GM21381 (cell line): ENCODE data around the gene TLCD2.
A peak's percentile ranks its signal among the peaks of the same experiment; 100 is the strongest.
"Not testable (repeated sequence)": the region's sequence is repeated elsewhere in the genome, so short reads cannot be mapped to it uniquely, and the experiment has no call there.

ENCODE experiments used
- ATAC-seq: cut with Tn5 transposase; IDR thresholded peaks from one replicate; pipeline ENCODE4 v1.9.1; 2021; ENCODE audit warnings: mild to moderate bottlenecking, moderate library complexity; ENCODE audit not compliant: unreplicated experiment

Gene TLCD2

DNA sequence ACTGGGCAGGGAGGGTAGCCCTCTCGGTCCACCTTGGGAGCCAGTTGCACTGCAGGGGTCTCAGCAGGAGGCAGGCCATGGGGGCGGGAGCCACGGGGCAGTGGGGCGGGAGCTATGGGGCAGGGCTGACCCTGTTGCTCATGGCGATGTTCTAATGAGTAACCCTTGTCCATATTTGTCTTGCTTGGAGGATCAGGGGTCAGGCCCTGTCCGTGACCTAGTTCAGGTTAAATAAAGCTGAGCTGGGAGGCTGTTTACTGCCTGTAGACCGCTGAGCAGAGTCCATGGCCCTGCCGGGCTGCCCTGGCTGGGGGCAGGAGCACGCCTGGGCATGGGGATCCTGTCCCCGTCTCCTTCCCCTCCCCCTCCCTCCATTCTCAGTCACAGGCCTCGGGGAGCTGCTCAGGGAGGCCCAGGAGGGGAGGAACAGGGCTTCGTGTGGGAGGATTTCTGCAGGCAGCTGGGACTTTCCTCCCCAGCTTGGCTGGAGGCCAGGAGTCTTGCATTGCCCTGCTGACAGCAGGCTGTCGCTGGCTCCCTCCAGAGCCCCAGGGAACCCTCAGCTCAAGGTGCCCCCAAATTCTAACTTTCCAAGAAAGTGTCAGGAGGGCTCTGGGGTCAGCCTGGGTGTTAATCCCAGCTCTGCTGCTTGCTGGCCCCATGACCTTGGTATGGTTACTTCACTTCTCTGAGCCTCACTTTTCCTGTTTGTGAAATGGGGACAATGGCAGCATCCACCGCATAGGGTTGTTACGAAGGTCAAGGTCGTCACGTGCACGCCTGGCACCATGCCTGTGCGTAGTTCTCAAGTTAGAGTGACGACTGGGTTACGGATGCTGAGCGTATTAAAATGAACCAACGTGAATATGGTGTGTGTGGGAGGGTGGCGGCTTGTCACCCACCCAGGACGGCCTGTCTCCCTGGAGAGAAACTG, 26.4 kb upstream of the TLCD2 start:
- no peak for ATAC-seq

DNA sequence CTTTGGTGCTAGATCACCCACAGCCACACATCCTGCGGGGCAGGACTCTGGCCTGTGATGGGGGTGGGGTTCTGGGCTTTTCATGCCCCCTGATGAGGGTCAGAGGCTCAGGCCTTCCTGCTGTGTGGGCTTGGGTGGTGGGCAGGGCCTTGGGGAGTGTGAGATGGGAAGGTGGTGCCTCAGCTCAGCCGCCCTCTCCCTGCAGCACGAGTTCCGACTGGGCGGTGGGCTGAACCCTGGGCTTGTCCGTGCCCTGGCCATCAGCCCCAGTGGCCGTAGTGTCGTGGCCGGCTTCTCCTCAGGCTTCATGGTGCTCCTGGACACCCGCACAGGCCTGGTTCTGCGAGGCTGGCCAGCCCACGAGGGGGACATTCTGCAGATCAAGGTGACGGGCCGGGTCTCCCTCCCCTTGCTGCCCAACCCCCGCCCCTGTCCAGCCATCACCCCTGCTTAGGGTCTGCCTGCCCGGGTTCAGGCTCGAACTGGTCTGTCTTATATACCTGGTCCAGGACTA, 25.7 kb upstream of the TLCD2 start:
- ATAC-seq = no peak

DNA sequence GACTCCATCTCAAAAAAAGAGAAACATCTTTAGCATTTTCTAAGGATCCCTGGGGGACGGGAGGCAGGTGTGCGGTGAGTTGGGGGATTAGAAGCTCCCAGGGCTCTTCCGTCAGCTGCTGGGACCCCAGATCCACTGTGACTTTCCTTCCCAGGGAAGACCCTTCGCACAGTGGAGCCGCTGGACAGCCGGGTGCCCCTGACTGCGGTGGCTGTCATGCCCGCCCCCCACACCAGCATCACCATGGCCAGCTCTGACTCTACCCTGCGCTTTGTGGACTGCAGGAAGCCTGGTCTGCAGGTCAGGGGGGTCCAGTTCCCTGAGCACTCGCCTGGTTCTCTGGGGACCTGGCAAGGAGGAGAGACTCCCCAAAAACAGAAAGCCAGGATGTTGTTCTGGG, 25.2 kb upstream of the TLCD2 start:
- ATAC-seq = no peak

DNA sequence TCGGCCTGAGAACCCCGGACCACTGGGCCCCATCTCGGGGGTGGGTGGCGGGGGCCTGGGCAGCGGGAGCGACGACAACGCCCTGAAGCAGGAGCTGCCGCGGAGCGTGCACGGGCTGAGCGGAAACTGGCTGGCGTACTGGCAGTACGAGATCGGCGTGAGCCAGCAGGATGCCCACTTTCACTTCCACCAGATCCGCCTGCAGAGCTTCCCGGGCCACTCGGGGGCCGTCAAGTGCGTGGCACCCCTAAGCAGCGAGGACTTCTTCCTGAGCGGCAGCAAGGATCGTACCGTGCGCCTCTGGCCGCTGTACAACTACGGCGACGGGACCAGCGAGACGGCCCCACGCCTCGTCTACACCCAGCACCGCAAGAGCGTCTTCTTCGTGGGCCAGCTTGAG, 23.6 kb upstream of the TLCD2 start:
- ATAC-seq = no peak

DNA sequence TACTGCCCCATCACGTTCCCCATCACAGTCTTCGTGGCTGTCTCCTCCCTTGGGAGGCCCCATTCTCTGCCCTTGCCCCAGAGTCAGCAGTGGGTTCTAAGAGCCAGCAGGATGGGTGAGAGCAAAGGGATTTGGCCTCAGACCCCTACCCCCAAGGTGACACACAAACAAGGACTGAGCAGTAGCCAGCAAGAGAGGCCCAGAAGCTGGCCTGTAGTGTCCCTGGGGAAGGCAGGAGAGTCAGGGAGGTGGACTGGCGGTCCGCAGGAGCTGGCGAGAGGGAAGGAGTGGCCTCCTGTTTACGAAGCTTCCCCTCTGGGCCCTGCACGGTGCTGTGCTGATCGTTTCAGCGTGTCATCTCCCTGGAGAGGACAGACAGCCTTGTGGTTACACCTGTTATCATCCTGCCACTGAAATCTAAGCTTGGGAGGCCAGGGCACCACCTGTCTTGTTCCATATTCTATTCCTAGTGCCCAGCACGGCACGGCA, 22.7 kb upstream of the TLCD2 start:
- ATAC-seq = no peak

DNA sequence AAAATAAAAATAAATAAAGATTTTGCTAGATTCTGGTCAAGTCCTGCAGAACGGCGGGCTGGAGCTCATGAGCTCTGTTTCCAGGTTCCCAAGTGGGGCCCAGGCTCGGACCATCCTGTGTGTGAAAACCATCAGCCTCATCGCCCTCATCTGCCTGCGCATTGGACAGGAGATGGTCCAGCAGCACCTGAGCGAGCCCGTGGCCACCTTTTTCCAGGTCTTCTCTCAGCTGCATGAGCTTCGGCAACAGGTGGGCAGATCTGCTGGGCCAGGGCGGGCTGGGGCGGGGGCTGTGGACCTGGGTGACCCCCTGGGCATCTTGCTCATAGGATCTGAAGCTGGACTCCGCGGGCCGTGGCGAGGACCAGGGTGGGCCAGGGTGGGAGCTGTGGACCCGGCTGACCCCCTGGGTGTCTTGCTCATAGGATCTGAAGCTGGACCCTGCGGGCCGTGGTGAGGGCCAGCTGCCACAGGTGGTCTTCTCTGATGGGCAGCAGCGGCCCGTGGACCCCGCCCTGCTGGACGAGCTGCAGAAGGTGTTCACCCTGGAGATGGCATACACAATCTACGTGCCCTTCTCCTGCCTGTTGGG, 22.2 kb upstream of the TLCD2 start:
- ATAC-seq = no peak

DNA sequence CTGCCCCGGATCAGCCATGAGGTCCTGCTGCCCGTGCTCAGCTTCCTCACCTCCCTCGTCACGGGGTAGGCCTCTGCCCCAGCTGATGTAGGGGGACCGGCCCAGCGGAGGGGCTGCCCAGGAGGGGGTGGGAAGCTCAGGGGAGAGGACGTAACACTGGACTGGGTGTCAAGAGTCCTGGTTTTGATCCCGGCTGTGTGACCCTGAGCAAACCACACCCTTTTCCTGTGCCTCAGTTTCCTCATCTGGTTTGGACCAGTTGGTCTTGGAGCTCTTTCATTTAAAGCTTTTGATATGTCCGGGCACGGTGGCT, 21.0 kb upstream of the TLCD2 start:
- ATAC-seq = no peak

DNA sequence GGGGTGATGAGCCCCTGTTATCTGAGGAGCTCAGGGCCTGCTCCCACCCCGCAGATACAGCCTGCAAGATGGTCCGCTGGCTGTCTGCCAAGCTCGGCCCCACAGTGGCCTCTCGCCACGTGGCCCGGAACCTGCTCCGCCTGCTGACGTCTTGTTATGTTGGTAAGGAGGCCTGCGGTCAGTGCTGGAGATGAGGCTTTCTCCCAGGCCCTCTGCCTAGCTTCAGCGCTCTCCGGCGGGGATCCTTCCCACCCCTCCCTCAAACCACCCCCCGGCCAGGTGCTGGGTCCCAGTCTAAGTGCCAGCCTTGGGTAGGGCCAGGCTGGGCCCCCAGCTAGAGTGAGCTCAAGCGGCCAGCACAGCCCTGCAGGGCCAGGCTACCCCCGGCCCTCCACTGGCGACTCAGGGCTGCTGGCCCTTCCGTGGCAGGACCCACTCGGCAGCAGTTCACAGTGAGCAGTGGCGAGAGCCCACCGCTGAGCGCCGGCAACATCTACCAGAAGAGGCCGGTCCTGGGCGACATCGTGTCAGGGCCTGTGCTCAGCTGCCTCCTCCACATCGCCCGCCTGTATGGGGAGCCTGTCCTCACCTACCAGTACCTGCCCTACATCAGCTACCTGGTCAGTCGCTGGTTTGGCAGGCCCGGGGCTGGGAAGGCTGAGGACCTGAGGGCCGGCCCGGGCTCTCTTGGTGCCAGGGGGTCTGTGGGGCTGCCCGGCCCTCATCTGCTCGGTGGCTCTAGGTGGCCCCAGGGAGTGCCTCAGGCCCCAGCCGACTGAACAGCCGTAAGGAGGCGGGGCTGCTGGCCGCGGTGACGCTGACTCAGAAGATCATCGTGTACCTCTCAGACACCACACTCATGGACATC, 20.4 kb upstream of the TLCD2 start:
- ATAC-seq = no peak

DNA sequence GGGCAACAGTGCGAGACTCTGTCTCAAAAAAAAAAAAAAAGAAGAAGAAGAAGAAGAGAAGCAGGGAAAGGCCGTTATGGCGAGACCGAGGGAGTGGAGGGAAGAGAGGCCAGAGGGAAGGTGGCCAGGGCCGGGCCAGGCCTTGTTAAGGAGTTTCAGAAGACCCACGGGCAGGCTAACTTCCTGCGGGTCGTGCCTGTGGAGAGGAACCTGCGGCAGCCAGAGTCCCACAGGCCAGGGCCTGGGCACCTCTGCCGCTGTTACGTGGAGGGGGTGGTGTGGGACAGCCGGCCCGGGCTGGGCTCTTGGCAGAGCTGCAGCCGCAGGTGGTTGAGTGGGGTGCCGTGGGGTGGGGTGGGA, 19.8 kb upstream of the TLCD2 start:
- no peak for ATAC-seq

DNA sequence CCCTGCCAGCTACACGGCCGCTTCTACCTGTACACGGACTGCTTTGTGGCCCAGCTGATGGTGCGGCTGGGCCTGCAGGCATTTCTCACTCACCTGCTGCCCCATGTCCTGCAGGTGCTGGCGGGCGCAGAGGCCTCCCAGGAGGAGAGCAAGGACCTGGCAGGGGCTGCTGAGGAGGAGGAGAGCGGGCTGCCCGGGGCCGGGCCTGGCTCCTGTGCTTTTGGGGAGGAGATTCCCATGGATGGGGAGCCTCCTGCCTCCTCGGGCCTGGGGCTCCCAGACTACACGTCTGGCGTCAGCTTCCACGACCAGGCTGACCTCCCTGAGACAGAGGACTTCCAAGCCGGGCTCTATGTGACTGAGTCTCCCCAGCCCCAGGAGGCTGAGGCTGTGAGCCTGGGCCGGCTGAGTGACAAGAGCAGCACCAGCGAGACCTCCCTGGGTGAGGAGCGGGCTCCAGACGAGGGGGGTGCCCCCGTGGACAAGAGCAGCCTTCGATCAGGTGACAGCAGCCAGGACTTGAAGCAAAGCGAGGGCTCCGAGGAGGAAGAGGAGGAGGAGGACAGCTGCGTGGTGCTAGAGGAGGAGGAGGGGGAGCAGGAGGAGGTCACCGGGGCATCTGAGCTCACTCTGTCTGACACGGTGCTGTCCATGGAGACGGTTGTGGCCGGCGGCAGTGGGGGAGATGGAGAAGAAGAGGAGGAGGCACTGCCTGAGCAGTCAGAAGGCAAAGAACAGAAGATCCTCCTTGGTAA, 17.9 kb upstream of the TLCD2 start:
- ATAC-seq = no peak

DNA sequence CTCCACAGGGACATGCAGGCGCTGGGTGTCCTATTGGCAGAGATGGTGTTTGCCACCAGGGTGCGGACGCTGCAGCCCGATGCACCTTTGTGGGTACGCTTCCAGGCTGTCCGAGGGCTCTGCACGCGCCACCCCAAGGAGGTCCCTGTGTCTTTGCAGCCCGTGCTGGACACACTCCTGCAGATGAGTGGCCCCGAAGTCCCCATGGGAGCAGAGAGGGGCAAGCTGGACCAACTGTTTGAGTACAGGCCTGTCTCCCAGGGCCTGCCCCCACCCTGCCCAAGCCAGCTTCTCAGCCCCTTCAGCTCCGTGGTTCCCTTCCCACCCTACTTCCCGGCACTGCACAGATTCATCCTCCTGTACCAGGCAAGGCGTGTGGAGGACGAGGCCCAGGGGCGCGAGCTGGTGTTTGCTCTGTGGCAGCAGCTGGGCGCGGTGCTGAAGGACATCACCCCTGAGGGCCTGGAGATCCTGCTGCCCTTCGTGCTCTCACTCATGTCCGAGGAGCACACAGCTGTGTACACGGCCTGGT, 17.1 kb upstream of the TLCD2 start:
- ATAC-seq = no peak

DNA sequence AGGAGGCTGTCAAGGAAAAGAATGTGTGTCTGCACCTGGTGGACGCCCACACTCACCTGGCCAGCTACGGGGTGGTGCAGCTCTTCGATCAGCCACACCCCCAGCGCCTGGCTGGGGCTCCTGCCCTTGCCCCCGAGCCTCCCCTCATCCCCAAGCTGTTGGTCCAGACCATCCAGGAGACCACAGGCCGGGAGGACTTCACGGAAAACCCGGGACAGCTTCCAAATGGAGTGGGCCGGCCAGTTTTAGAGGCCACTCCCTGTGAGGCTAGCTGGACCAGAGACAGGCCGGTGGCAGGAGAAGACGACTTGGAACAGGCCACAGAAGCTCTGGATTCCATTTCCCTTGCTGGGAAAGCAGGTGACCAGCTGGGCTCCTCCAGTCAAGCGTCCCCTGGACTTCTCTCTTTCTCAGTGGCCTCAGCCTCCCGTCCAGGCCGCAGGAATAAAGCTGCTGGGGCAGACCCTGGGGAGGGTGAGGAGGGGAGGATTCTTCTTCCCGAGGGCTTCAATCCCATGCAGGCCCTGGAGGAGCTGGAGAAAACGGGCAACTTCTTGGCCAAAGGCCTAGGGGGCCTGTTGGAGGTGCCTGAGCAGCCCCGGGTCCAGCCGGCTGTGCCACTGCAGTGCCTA, 16.6 kb upstream of the TLCD2 start:
- no peak for ATAC-seq

DNA sequence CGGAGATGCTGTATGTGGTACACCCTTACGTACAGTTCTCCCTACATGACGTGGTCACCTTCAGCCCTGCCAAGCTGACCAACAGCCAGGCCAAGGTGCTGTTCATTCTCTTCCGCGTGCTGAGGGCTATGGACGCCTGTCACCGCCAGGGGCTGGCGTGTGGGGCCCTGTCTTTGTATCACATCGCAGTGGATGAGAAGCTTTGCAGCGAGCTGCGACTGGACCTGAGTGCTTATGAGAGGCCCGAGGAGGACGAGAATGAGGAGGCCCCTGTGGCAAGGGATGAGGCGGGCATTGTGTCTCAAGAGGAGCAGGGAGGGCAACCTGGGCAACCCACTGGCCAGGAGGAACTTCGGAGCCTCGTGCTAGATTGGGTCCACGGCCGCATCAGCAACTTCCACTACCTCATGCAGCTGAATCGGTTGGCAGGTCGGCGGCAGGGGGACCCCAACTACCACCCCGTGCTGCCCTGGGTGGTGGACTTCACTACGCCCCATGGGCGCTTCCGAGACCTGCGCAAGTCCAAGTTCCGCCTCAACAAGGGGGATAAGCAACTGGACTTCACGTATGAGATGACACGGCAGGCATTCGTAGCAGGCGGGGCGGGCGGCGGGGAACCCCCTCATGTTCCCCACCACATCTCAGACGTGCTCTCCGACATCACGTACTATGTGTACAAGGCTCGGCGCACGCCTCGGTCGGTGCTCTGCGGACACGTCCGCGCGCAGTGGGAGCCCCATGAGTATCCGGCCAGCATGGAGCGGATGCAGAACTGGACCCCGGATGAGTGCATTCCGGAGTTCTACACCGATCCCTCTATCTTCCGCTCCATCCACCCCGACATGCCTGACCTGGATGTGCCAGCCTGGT, 15.7 kb upstream of the TLCD2 start:
- ATAC-seq = no peak

DNA sequence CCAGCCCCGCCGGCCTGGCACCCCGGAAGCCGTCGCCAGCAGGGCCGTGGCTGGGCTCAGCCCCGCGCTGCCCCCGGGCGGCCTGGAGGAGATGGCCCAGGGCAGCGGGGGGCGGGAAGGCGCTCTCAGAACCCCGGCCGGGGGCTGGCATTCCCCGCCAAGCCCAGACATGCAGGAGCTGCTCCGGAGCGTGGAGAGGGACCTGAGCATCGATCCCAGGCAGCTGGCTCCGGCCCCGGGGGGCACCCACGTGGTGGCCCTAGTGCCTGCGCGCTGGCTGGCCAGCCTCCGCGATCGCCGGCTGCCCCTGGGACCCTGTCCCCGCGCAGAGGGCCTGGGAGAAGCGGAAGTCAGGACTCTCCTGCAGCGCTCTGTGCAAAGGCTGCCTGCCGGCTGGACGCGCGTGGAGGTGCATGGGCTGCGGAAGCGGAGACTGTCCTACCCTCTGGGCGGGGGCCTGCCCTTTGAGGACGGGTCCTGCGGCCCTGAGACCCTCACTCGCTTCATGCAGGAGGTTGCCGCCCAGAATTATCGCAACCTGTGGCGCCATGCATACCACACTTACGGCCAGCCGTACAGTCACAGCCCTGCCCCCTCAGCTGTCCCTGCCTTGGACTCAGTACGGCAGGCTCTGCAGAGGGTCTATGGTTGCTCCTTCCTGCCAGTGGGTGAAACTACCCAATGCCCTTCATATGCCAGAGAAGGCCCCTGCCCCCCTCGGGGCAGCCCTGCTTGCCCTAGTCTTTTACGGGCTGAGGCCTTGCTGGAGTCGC, 14.9 kb upstream of the TLCD2 start:
- peak; percentile 35 for ATAC-seq

DNA sequence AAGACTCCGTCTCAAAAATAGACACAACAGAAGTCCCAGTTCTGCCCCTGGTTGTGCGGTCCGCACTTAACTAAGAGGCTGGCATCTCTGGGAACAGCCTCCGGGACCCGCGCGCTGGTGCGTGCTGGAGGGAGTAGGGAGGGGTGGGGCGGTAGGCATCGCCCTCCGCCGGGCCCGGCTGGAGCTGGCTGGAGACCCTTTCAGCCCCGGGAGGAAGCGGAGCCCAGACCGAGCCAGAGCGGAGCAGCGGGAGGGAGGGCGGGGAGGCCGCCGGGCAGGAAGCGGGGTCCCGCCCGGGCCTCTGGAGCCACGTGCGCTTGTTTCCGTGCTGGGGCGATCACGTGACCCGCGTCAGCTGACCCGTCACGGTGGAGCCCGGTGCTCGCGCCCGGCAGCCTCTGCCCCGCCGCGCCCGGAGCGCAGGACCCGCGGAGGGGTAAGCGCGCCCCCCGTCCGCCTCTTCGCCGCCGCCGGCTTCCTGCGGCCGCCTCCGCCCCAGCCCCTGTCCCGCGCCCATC, 14.2 kb upstream of the TLCD2 start, which contains the start of gene WDR81:
Gene WDR81, plus strand, starts transcription at position 354 of the 518 bp plus-strand sequence. CDS start 256 bp downstream, outside the sequence.
- peak; percentile 47 for ATAC-seq

DNA sequence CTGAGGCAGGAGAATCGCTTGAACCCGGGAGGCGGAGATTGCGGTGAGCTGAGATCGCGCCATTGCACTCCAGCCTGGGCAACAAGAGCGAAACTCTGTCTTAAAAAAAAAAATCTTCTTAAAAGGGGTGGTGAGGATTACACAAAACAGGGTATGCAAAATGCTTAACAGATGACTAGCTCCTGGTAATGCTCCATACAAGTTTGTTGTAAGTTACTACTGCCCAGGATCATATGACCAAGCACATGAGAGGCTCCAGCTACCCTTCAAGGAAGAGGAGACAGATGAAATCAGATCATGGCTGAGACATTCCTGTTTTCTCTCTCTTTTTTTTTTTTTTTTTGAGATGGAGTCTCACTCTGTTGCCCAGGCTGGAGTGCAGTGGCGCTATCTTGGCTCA, 11.8 kb upstream of the TLCD2 start:
- ATAC-seq = not testable (repeated sequence)

DNA sequence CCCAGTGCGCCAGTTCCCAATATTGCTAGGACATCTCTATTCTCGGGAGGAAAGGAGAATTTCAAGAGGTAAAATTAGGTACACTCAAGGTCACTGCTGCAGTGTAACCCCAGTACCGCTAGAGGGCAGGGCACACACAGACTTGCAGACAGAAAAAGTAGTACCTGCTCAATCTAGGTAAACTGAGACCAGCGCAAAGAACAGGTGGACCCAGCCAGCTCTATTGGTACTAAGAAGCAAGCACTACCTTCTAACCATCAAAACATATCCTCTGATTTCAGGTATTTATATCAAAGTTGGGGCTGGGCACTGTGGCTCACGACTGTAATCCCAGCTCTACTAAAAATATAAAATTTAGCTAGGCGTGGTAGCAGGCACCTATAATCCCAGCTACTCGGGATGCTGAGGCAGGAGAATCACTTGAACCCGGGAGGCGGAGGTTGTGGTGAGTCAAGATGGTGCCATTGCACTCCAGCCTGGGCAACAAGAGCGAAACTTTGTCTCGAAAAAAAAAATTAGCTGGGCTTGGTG, 10.7 kb upstream of the TLCD2 start:
- no peak for ATAC-seq
